Heart right ventricle (tissue), 16 donors: ENCODE results near the gene TXK. TPM values are rescaled to one million over a fixed set of nuclear protein-coding genes. Genes with fewer than 3 reads are reported as not detected.

Source experiments
- ATAC-seq, 8 donors: fragments of 200-7000 bp; cut with Tn5 transposase; one replicate each; pipeline ENCODE4 v1.9.1; 2020; ENCODE audit warnings: mild to moderate bottlenecking in 8 of 8, moderate library complexity in 8 of 8, moderate number of reproducible peaks in 1 of 8
- DNase-seq, 2 donors: peaks; one replicate each; pipeline ENCODE4 v3.0.0-alpha.2; 2020
- H3K27ac ChIP-seq, 10 donors: fragments of 200-600 bp; sonication (generic) in 2 of 10; one replicate each; pipeline versions ENCODE4 v1.5.0 to v1.8.0; 2020 to 2022; ENCODE audit warnings: mild to moderate bottlenecking in 3 of 10
- H3K27me3 ChIP-seq, 7 donors: fragments of 200-600 bp; one replicate each; pipeline ENCODE4 v1.8.0; 2021 to 2022; ENCODE audit warnings: mild to moderate bottlenecking in 2 of 7
- H3K36me3 ChIP-seq, 9 donors: fragments of 200-600 bp; sonication (generic) in 1 of 9; one replicate each; pipeline versions ENCODE4 v1.5.0 to v1.8.0; 2020 to 2022; ENCODE audit warnings: mild to moderate bottlenecking in 2 of 9
- H3K4me1 ChIP-seq, 9 donors: fragments of 200-600 bp; sonication (generic) in 1 of 9; one replicate each; pipeline versions ENCODE4 v1.5.0 to v1.8.0; 2020 to 2022; ENCODE audit warnings: mild to moderate bottlenecking in 4 of 9
- H3K4me3 ChIP-seq, 10 donors: fragments of 200-600 bp; sonication (generic) in 2 of 10; one replicate each; pipeline versions ENCODE4 v1.5.0 to v1.8.0; 2020 to 2022; ENCODE audit warnings: mild to moderate bottlenecking in 7 of 10, moderate library complexity in 2 of 10
- H3K9me3 ChIP-seq, 11 donors: fragments of 200-600 bp in 10 of 11; sonication (generic) in 2 of 11; one replicate each; pipeline versions ENCODE4 v1.5.0 to v1.8.0; 2013 to 2022; ENCODE audit warnings: mild to moderate bottlenecking in 2 of 11, control low read depth in 1 of 11, moderate library complexity in 1 of 11
- WGBS, 2 donors: extraction: QIAGEN DNeasy Blood & Tissue Kit; methylation state at CpG; one replicate each; pipeline ENCODE4 v1.1.7; 2013; ENCODE audit warnings: inconsistent platforms in 1 of 2; 5-methylcytosine and 5-hydroxymethylcytosine counted together
- intact Hi-C, 10 donors: fragments of 100-400 bp; cut with DNase I; formaldehyde crosslinking; loops; one replicate each; pipeline versions ENCODE4 v1.11.1 to v1.14.2; 2022
- polyA plus RNA-seq, 2 donors: library from polyadenylated mRNA; stranded (reverse); fragments of 200-250 nt; gene quantifications; one replicate each; pipeline ENCODE4 v1.2.3, GENCODE V29; 2013
- total RNA-seq, 10 donors: library from RNA; stranded (reverse); fragmentation: NEBNext Ultra II Directional in 3 of 10; extraction: Animal tissue kit (Norgen Biotek cat#: 25700) in 3 of 10; gene quantifications; one replicate each; pipeline versions ENCODE4 v1.2.1 to v1.2.4, GENCODE V29; 2021 to 2023
- TF ChIP-seq, protein P1 (sequence below), 9 donors: fragments of 200-600 bp; sonication (generic) in 2 of 9; IDR thresholded peaks; one replicate each; pipeline versions ENCODE4 v1.5.0 to v1.8.0; 2021 to 2022; ENCODE audit warnings: antibody characterized with exemption in 9 of 9, mild to moderate bottlenecking in 5 of 9, moderate library complexity in 1 of 9
- donor health status: Arrhythmogenic right ventricular cardiomyopathy.
- donor health status: ischemic (EF 13 %, LVEDD 7.1; RV severe dilation, severe dysfunction).
- donor health status: healthy with polysubstance abuse.
- donor health status: DM: no; HTN: yes; CAD: no.
- donor health status: DM: no; HTN: no; CAD: no.
- donor health status: ischemic (EF 25% LVEDD 6.9; RV normal size, moderate dysfunction).
- donor health status: ischemic (EF 25% LVEDD 5.7; RV mildly dilated, moderate dysfunction).
- donor health status: healthy.
- donor health status: DM: yes; HTN: yes; CAD: no.
- donor health status: Ischemic cardiomyopathy.
- donor health status: ischemic (EF 35%, LVEDD 5.7; RV mildly dilated, moderate dysfunction).
- donor health status: nonischemic (EF 11% LVEDD 7.7; RV severe dilation, severe dysfunction).
- donor health status: DM: yes; HTN: yes; CAD: no.
- donor health status: PGD.
- donor health status: ischemic (EF 29% LVEDD 5.4; RV normal size, mild dysfunction).
- donor health status: nonischemic (EF 23%, LVEDD 6.1; RV moderate dilation, normal function).

TXK gene
- total and polyA plus RNA-seq, 12 donors: 0.33 to 2.9 (median 0.85) TPM; not detected in 1

GRCh38 chr4:48033825-48034413, 100.1 kb downstream of the TXK start:
- WGBS, 2 donors: 84 to 86% methylated on average over 1 of the region's 1 CpG
- no peak for ATAC-seq
- Histone ChIP-seq H3K27me3 (no peaks in the 10 kb centered on the region), H3K27ac (no peak overlapping the region), H3K4me1 (peaks cover 0 to 8% (median 0%) of the 10 kb centered on the region in 9 donors), H3K9me3 (no peaks in the 10 kb centered on the region), H3K36me3 (no peaks in the 10 kb centered on the region), H3K4me3 (no peak overlapping the region)
- intact Hi-C loops: no loop called here
- TF ChIP-seq, protein P1, sequence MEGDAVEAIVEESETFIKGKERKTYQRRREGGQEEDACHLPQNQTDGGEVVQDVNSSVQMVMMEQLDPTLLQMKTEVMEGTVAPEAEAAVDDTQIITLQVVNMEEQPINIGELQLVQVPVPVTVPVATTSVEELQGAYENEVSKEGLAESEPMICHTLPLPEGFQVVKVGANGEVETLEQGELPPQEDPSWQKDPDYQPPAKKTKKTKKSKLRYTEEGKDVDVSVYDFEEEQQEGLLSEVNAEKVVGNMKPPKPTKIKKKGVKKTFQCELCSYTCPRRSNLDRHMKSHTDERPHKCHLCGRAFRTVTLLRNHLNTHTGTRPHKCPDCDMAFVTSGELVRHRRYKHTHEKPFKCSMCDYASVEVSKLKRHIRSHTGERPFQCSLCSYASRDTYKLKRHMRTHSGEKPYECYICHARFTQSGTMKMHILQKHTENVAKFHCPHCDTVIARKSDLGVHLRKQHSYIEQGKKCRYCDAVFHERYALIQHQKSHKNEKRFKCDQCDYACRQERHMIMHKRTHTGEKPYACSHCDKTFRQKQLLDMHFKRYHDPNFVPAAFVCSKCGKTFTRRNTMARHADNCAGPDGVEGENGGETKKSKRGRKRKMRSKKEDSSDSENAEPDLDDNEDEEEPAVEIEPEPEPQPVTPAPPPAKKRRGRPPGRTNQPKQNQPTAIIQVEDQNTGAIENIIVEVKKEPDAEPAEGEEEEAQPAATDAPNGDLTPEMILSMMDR (IDR thresholded peaks at IDR 0.05): peak in 6 of 9 donors; percentile 26 to 53 (median 40)
- DNase-seq: no peak

DNA sequence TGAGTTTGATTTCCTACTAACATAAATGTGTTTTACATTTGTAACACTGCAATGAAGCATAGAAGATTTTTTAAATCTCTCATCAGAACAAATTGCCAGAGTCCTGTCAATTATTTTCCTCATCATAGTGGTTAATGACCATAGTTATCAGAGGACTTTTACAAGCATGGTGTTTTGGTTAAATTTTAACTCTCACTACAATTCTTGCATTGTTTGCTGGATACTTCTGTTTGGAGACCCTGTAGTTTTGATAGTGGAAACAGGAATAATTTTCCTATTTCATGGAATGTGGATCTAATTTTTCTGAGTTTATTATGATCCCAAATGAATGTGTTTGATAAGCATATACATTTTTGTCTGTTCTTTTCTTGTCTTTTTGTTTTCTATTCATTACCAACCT, 100.6 kb downstream of the TXK start:
- Histone ChIP-seq H3K36me3 (no peaks in the 10 kb centered on the region), H3K27ac (no peak overlapping the region), H3K27me3 (no peaks in the 10 kb centered on the region), H3K4me1 (peaks cover 0 to 8% (median 0%) of the 10 kb centered on the region in 9 donors), H3K4me3 (no peak overlapping the region), H3K9me3 (no peaks in the 10 kb centered on the region)
- DNase-seq: no peak
- ATAC-seq: no peak
- TF ChIP-seq, protein P1 (IDR thresholded peaks at IDR 0.05): no peak
- intact Hi-C loops: no loop called here

DNA sequence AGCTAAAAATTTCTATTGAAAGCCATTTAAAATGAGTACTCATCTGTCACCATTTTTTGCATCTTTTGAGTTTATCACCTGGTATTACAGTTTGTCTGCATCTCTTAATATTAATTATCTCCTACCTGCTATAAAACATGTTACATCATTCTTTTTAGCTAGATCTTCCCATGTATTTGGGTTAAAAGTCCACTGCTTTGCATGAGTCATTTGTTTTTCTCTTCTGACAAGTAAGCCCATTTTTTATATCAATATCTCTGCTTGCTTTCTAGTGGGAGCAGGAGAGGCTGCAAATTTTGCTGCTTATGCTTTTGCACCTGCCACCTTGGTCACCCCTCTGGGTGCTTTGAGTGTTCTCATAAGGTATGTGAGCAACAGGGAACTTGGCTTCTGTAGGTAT, 101.3 kb downstream of the TXK start:
- intact Hi-C loops: no loop called here
- Histone ChIP-seq H3K27ac (no peak overlapping the region), H3K36me3 (no peaks in the 10 kb centered on the region), H3K27me3 (no peaks in the 10 kb centered on the region), H3K9me3 (no peaks in the 10 kb centered on the region), H3K4me3 (no peak overlapping the region), H3K4me1 (peaks cover 0 to 8% (median 0%) of the 10 kb centered on the region in 9 donors)
- TF ChIP-seq, protein P1 (IDR thresholded peaks at IDR 0.05): no peak
- DNase-seq (no peak), ATAC-seq (no peak)

GRCh38 chr4:48031802-48032525, 102.1 kb downstream of the TXK start:
- Histone ChIP-seq H3K27me3 (no peaks in the 10 kb centered on the region), H3K9me3 (no peaks in the 10 kb centered on the region), H3K4me3 (no peak overlapping the region), H3K36me3 (no peaks in the 10 kb centered on the region), H3K27ac (peak overlapping the region in 3 of 10 donors; percentile 20 to 31 (median 27)), H3K4me1 (peaks cover 0 to 8% (median 0%) of the 10 kb centered on the region in 9 donors)
- DNase-seq (peak in 1 of 2 donors; percentile 36), ATAC-seq (peak; percentile 90 to 99 (median 94))
- intact Hi-C loops: no loop called here
- WGBS, 2 donors: 43 to 45% methylated on average over 12 of the region's 12 CpGs
- TF ChIP-seq, protein P1 (IDR thresholded peaks at IDR 0.05): no peak
